ENCODE results near the gene FMO1.
"Not testable (repeated sequence)": the region's sequence is repeated elsewhere in the genome, so short reads cannot be mapped to it uniquely, and the experiment has no call there.

FMO1 gene

DNA sequence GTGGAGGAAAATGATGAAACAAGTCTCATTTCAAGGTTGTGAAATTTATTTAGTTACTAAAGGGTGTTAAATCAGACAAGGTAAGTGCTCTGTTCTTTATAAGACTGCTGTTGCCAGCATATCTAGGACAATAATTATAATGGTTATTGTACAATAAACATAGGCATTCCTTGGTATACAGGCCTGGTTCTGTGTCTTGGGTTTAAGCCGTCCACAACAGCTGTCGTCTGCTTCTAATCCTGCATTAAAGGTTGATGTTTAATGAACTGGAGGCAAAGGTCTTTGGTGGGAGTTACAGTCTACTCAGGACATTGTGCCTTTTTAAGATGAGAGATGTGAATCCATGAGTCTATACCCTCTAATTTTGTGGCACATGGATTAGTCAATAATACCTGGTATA lies 42.3 kb downstream of the FMO1 start:
- Histone ChIP-seq H3K36me3 (no peaks in the 10 kb centered on the region), H3K4me2 (no peak overlapping the region), H4K20me1 (no peaks in the 10 kb centered on the region), H3K9ac (no peak overlapping the region), H3K9me3 (replicated peaks in 1 of 11) (0 out of 22 replicates have a peak, but pooled peaks cover 0 to 5% (median 0%) of the 10 kb centered on the region in 11 experiments), H3K27me3 (no peaks in the 10 kb centered on the region), H3K27ac (no peak overlapping the region), H3K4me1 (peaks cover 0 to 53% (median 10%) of the 10 kb centered on the region in 10 experiments; a peak in 12 of 20 replicates), H3K4me3 (no peak overlapping the region)
- TF ChIP-seq Cebpa-rat (IDR thresholded peaks at IDR 0.05), result no peak

- no peaks in the 10 kb centered on the region for H3K36me3 ChIP-seq
- no peak for TF ChIP-seq Cebpa-rat (IDR thresholded peaks at IDR 0.05)
- H3K4me2 ChIP-seq, result no peak overlapping the region
- H3K27ac ChIP-seq, result no peak overlapping the region
- no peak overlapping the region for H3K4me3 ChIP-seq
- no peaks in the 10 kb centered on the region for H3K27me3 ChIP-seq
- H3K9ac ChIP-seq, result no peak overlapping the region
- H3K9me3 ChIP-seq (replicated peaks in 1 of 11), result 0 out of 22 replicates have a peak, but pooled peaks cover 0 to 5% (median 0%) of the 10 kb centered on the region in 11 experiments
- no peaks in the 10 kb centered on the region for H4K20me1 ChIP-seq
- peaks cover 0 to 52% (median 0%) of the 10 kb centered on the region in 10 experiments; a peak in 6 of 20 replicates for H3K4me1 ChIP-seq
Observed at GRCh38 chr1:171292799-171293198, 44.5 kb downstream of the FMO1 start.

DNA sequence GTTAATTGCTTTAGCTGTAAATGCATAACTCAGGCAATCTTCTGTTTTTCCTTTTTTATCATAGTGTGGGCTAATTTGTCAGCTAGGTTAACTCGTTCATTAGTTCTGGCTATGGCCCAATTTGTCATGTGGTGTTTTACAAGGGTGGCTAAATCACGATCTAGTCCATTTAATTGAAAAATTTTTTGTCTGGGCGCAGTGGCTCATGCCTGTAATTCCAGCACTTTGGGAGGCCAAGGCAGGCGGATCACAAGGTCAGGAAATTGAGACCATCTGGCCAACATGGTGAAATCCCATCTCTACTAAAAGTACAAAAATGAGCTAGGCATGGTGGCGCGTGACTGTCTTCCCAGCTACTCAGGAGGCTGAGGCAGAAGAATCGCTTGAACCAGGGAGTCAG lies 47.1 kb downstream of the FMO1 start:
- not testable (repeated sequence) for H3K4me2 ChIP-seq, H4K20me1 ChIP-seq, H3K36me3 ChIP-seq, H3K27me3 ChIP-seq, H3K9ac ChIP-seq, H3K27ac ChIP-seq, H3K4me3 ChIP-seq
- peaks cover 0 to 43% (median 0%) of the 10 kb centered on the region in 10 experiments; a peak in 5 of 20 replicates for H3K4me1 ChIP-seq
- H3K9me3 ChIP-seq (replicated peaks in 1 of 11), result peaks cover 13 to 24% (median 15%) of the 10 kb centered on the region in 11 experiments

- Histone ChIP-seq H3K4me2 (0 out of 22 replicates have a peak overlapping the region, but pooled peaks of 1 of the 11 experiments have one; percentile 60), H3K9me3 (replicated peaks in 1 of 11) (peaks cover 17 to 27% (median 19%) of the 10 kb centered on the region in 11 experiments), H3K9ac (no peak overlapping the region), H4K20me1 (no peaks in the 10 kb centered on the region), H3K36me3 (no peaks in the 10 kb centered on the region), H3K4me3 (no peak overlapping the region), H3K27me3 (no peaks in the 10 kb centered on the region), H3K27ac (no peak overlapping the region), H3K4me1 (peaks cover 0 to 43% (median 0%) of the 10 kb centered on the region in 10 experiments; a peak in 5 of 20 replicates)
- no peak for TF ChIP-seq Cebpa-rat (IDR thresholded peaks at IDR 0.05)
Observed at GRCh38 chr1:171295821-171296220, 47.5 kb downstream of the FMO1 start.

DNA sequence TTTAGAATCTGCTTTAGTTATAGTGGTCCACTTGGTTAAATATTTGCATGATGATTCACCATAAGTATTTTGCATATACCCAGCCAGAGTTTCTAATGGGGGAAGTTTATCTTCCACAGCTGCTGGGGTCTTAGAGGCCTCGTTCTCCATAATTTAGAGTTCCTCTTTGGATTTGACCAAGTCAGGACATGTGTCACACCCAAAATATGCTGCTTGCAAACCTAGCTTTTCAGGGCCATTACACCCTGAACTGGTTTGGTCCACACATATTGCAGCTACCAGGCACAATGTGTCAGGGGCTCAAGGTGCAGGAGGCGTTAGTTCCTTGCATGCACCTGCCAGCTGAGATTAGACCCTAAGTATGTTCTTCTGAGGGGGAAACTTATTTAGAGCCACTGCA lies 48.6 kb downstream of the FMO1 start:
- Histone ChIP-seq H4K20me1 (no peaks in the 10 kb centered on the region), H3K9ac (no peak overlapping the region), H3K4me1 (peaks cover 0 to 43% (median 0%) of the 10 kb centered on the region in 10 experiments; a peak in 5 of 20 replicates), H3K4me2 (peak overlapping the region in 3 of 11 experiments; percentile 15 to 65 (median 60); a peak in 5 of 22 replicates), H3K27me3 (no peaks in the 10 kb centered on the region), H3K9me3 (replicated peaks in 1 of 11) (peaks cover 23 to 37% (median 28%) of the 10 kb centered on the region in 11 experiments), H3K36me3 (no peaks in the 10 kb centered on the region), H3K4me3 (no peak overlapping the region), H3K27ac (no peak overlapping the region)
- no peak for TF ChIP-seq Cebpa-rat (IDR thresholded peaks at IDR 0.05)

DNA sequence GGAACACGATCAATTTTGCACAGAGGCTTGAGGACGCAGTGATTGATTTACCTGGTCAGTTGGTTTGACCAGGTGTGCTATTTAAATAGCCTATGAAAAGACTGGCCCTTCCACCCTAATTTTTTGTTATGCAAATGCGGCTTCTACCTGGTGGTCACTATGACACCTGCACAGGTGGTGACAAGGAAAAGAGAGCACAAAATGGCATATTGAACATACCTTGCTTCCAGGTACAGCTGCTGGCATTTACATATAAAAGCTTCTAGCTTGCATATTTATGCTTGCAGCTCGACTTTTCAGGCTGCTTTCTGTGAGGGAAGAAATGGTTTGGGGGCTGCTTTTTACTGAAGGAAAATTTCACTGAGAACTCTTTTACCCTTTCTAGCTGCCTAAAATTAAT lies 50.4 kb downstream of the FMO1 start:
- Histone ChIP-seq H4K20me1 (no peaks in the 10 kb centered on the region), H3K27ac (no peak overlapping the region), H3K27me3 (no peaks in the 10 kb centered on the region), H3K9ac (no peak overlapping the region), H3K4me3 (no peak overlapping the region), H3K9me3 (replicated peaks in 1 of 11) (peaks cover 23 to 42% (median 30%) of the 10 kb centered on the region in 11 experiments), H3K4me2 (no peak overlapping the region), H3K36me3 (no peaks in the 10 kb centered on the region), H3K4me1 (peaks cover 0 to 43% (median 0%) of the 10 kb centered on the region in 10 experiments; a peak in 5 of 20 replicates)
- no peak for TF ChIP-seq Cebpa-rat (IDR thresholded peaks at IDR 0.05)

DNA sequence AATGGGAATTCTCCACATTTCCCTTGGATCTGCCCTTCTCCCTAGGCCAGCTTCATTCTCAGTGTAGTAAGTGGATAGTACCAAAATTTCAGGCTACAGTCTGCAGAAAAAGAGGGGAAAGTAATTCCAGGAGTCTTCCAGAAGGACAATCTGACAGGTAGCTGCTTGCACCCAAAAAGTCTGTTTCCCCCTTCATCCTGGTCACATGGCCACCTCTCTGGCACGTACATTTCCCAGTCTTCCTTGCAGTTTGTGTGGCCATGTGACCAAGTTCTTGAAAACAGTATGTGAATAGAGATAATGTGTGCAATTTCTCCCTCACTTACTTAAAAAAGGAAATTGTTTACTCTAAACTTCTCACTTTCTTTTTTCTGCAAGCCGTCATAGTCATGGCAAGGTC lies 51.0 kb downstream of the FMO1 start:
- Histone ChIP-seq H3K4me1 (peaks cover 0 to 41% (median 0%) of the 10 kb centered on the region in 10 experiments; a peak in 5 of 20 replicates), H3K36me3 (no peaks in the 10 kb centered on the region), H3K27me3 (no peaks in the 10 kb centered on the region), H4K20me1 (no peaks in the 10 kb centered on the region), H3K9me3 (replicated peaks in 1 of 11) (peaks cover 23 to 42% (median 30%) of the 10 kb centered on the region in 11 experiments), H3K4me2 (no peak overlapping the region), H3K27ac (no peak overlapping the region), H3K9ac (no peak overlapping the region), H3K4me3 (no peak overlapping the region)
- no peak for TF ChIP-seq Cebpa-rat (IDR thresholded peaks at IDR 0.05)

DNA sequence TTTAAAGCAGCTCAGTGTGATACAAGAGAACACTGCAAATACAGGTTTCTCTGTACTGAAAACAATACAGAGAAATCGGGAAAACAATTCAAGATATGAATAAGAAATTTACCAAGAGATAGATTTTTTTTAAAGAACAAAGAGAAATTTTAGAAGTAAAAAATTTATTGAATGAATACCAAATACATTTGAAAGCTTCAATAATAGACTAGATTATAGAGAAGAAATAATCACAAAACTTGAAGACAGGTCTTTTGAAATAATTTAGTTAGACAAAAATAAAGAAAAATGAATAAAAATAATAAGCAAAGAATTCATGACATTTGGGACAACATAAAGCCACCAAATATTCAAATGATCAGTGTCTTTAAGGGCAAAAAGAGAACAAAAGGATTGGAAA lies 52.1 kb downstream of the FMO1 start:
- no peak overlapping the region for H3K9ac ChIP-seq
- no peak for TF ChIP-seq Cebpa-rat (IDR thresholded peaks at IDR 0.05)
- no peaks in the 10 kb centered on the region for H3K27me3 ChIP-seq
- H4K20me1 ChIP-seq, result no peaks in the 10 kb centered on the region
- H3K4me3 ChIP-seq, result no peak overlapping the region
- H3K9me3 ChIP-seq (replicated peaks in 1 of 11), result peaks cover 23 to 50% (median 30%) of the 10 kb centered on the region in 11 experiments
- H3K4me2 ChIP-seq, result no peak overlapping the region
- no peaks in the 10 kb centered on the region for H3K36me3 ChIP-seq
- no peak overlapping the region for H3K27ac ChIP-seq
- peaks cover 0 to 30% (median 0%) of the 10 kb centered on the region in 10 experiments; a peak in 5 of 20 replicates for H3K4me1 ChIP-seq

DNA sequence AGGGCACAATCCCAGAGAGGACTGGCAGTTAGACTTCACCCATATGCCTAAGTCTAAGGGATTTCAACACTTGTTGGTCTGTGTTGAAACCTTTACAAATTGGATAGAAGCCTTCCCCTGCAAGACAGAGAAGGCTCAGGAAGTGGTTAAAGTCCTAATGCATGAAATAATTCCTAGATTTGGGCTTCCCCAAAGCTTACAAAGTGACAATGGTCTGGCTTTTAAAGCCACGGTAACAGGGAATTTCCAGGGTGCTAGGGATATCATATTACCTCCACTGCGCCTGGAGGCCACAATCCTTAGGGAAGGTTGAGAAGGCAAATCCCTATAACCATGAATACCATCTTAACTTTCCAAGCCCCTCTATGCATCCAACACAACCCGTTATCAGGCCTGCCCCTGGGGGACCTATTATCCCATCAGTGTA lies 62.4 kb downstream of the FMO1 start:
- peaks cover 0 to 9% (median 7%) of the 10 kb centered on the region in 11 experiments; a peak in 9 of 22 replicates for H3K9me3 ChIP-seq (replicated peaks in 1 of 11)
- no peak overlapping the region for H3K9ac ChIP-seq
- H3K4me2 ChIP-seq, result peak overlapping the region in 2 of 11 experiments; percentile 9 to 27; a peak in 2 of 22 replicates
- no peak overlapping the region for H3K27ac ChIP-seq
- TF ChIP-seq Cebpa-rat (IDR thresholded peaks at IDR 0.05), result no peak
- H3K4me3 ChIP-seq, result no peak overlapping the region
- no peaks in the 10 kb centered on the region for H4K20me1 ChIP-seq
- H3K4me1 ChIP-seq, result peaks cover 0 to 16% (median 1%) of the 10 kb centered on the region in 10 experiments; a peak in 4 of 20 replicates
- no peaks in the 10 kb centered on the region for H3K36me3 ChIP-seq
- no peaks in the 10 kb centered on the region for H3K27me3 ChIP-seq
